Panc1 (cell line): ENCODE measurements around the gene UBE2G1. TPM values are rescaled to one million over a fixed set of nuclear protein-coding genes. Genes with fewer than 3 reads are reported as not detected.
A peak's percentile ranks its signal among the peaks of the same experiment; 100 is the strongest.

Experiments
- ATAC-seq: fragments of 200-7000 bp; cut with Tn5 transposase; 2 replicates; pipeline ENCODE4 v1.9.1; 2020; ENCODE audit warnings: mild to moderate bottlenecking, moderate library complexity
- BruUV-seq: library from RNA; stranded (reverse); fragments of 400-500 nt; replicated peaks from 2 replicates; lab custom pipeline; 2021; lab: Mats Ljungman, UMichigan
- CTCF ChIA-PET: fragments of 300-600 bp; sonication (Branson Sonifier 250); formaldehyde crosslinking; loops from one replicate; lab custom pipeline; 2022; ENCODE audit warnings: antibody characterized with exemption; lab: Charles Lee
- POLR2A ChIA-PET: fragments of 300-600 bp; sonication (Branson Sonifier 250); formaldehyde crosslinking; loops from one replicate; lab custom pipeline; 2022; ENCODE audit warnings: antibody characterized with exemption; lab: Charles Lee
- DNase-seq: peaks from one replicate; pipeline ENCODE4 v3.0.0-alpha.2; 2010; ENCODE audit warnings: low read depth, low spot score
- H3K27ac ChIP-seq: 2 replicates; pipeline ENCODE4 v1.5.1; 2011; ENCODE audit warnings: mild to moderate bottlenecking, low read length, inconsistent platforms
- H3K27me3 ChIP-seq: fragments of 200-500 bp; sonication (Bioruptor generic); 2 replicates; pipeline ENCODE4 v1.6.0; 2014; ENCODE audit warnings: low read length, inconsistent platforms; ENCODE audit not compliant: control insufficient read depth, insufficient read depth
- H3K36me3 ChIP-seq: fragments of 200-500 bp; sonication (Bioruptor generic); 2 replicates; pipeline ENCODE4 v1.5.1; 2014; ENCODE audit warnings: inconsistent platforms, mild to moderate bottlenecking, low read length, moderate library complexity; ENCODE audit not compliant: control insufficient read depth, insufficient read depth
- H3K4me1 ChIP-seq: 2 replicates; pipeline ENCODE4 v1.5.1; 2011; ENCODE audit warnings: inconsistent platforms, mild to moderate bottlenecking, low read length, moderate library complexity; ENCODE audit not compliant: control insufficient read depth, insufficient read depth
- H3K4me3 ChIP-seq, 2 experiments: 2 replicates each; pipeline ENCODE4 v1.5.1; 2011 to 2012; ENCODE audit warnings: low read depth in 2 of 2, low read length in 2 of 2, mild to moderate bottlenecking in 2 of 2, inconsistent platforms in 1 of 2, moderate library complexity in 1 of 2
- H3K9me3 ChIP-seq: fragments of 200-500 bp; sonication (Bioruptor generic); 2 replicates; pipeline ENCODE4 v1.5.1; 2014; ENCODE audit warnings: low read depth, mild to moderate bottlenecking, inconsistent platforms, low read length, moderate library complexity; ENCODE audit not compliant: control insufficient read depth, insufficient read depth
- CTCF ChIP-seq: fragments of 450-650 bp; IDR thresholded peaks from 2 replicates; pipeline ENCODE4 v1.5.1; 2017; ENCODE audit warnings: mild to moderate bottlenecking
- POLR2AphosphoS5 ChIP-seq: IDR thresholded peaks from 2 replicates; pipeline ENCODE4 v1.6.1; 2012; ENCODE audit warnings: mild to moderate bottlenecking, low read depth, low read length, moderate library complexity
- REST ChIP-seq, 2 experiments: IDR thresholded peaks; 2 replicates each; pipeline ENCODE4 v1.6.1; 2011 to 2012; ENCODE audit warnings: low read depth in 2 of 2, control low read depth in 1 of 2, low read length in 1 of 2, mild to moderate bottlenecking in 1 of 2, moderate library complexity in 1 of 2; ENCODE audit not compliant: insufficient read depth in 1 of 2
- SIN3A ChIP-seq: IDR thresholded peaks from 2 replicates; pipeline ENCODE4 v1.6.1; 2012; ENCODE audit warnings: low read depth, mild to moderate bottlenecking, low read length, moderate library complexity, borderline replicate concordance; ENCODE audit not compliant: insufficient read depth
- TCF7L2 ChIP-seq: IDR thresholded peaks from 2 replicates; pipeline ENCODE4 v1.6.1; 2011; ENCODE audit warnings: mild to moderate bottlenecking, low read depth, low read length, inconsistent platforms
- in situ Hi-C: cut with HindIII; loops from 2 replicates; pipeline ENCODE4 v1.10.0; 2016; ENCODE audit warnings: low sequenced_read_pairs, low pct_unique_long_range_greater_than_20kb
- intact Hi-C: fragments of 100-400 bp; cut with micrococcal nuclease; formaldehyde crosslinking; loops from one replicate; pipeline ENCODE4 v1.10.0; 2022; ENCODE audit not compliant: unreplicated experiment
- total RNA-seq: library from RNA; stranded (reverse); gene quantifications from one replicate; pipeline ENCODE4 v1.2.1, GENCODE V29; 2021; ENCODE audit not compliant: unreplicated experiment

Gene UBE2G1
- total RNA-seq, 1 experiment from 2014 or later: 119 TPM

- ATAC-seq (0 out of 2 replicates have a peak, but pooled peaks have one; percentile 35), DNase-seq (no peak)
- Histone ChIP-seq H3K4me1 (peaks cover 40% of the 10 kb centered on the region), H3K27ac (no peak overlapping the region), H3K4me3 (no peak overlapping the region), H3K36me3 (no peaks in the 10 kb centered on the region), H3K9me3 (no peaks in the 10 kb centered on the region), H3K27me3 (no peaks in the 10 kb centered on the region)
- intact Hi-C loops (no loop called here), in situ Hi-C loops (no loop called here)
- no TSS peak for BruUV-seq
- TF ChIP-seq SIN3A (no peak), TCF7L2 (no peak)
- CTCF ChIA-PET: no interaction called here
- POLR2A ChIA-PET: no interaction called here
Observed at GRCh38 chr17:4313221-4314114, 53.0 kb downstream of the UBE2G1 start.

- BruUV-seq: no TSS peak
- intact Hi-C loops (no loop called here), in situ Hi-C loops (no loop called here)
- ATAC-seq (no peak), DNase-seq (no peak)
- Histone ChIP-seq H3K27ac (no peak overlapping the region), H3K36me3 (peaks cover 5% of the 10 kb centered on the region; the same call in 1 of the 2 replicates), H3K9me3 (no peaks in the 10 kb centered on the region), H3K27me3 (no peaks in the 10 kb centered on the region), H3K4me1 (peaks cover 33% of the 10 kb centered on the region), H3K4me3 (no peak overlapping the region)
- ChIA-PET POLR2A (interaction anchor here (0.6 kb wide), 1 partner anchor 26 kb away, joined by 10 read pairs; no protein-coding TSS in a partner anchor), CTCF (no interaction called here)
- TF ChIP-seq SIN3A: no peak
- TF ChIP-seq TCF7L2: no peak
- no peak for TF ChIP-seq REST (IDR thresholded peaks at IDR 0.05; ENCODE audit: insufficient read depth in 1 of 2, low read depth in 2 of 2, low read length in 1 of 2)
- TF ChIP-seq POLR2AphosphoS5: no peak
- TF ChIP-seq CTCF: no peak
Observed at GRCh38 chr17:4310354-4311060, 56.0 kb downstream of the UBE2G1 start.
